C4-2B (cell line): ENCODE measurements around the gene LRPAP1.

Source experiments
- ZFX ChIP-seq: fragments of 450-650 bp; IDR thresholded peaks from 2 replicates; pipeline ENCODE4 v1.6.1; 2017
- TF ChIP-seq, protein P1 (sequence below): fragments of 450-650 bp; conservative IDR thresholded peaks from 2 replicates; pipeline ENCODE4 v1.5.1; 2017; ENCODE audit warnings: mild to moderate bottlenecking

DNA sequence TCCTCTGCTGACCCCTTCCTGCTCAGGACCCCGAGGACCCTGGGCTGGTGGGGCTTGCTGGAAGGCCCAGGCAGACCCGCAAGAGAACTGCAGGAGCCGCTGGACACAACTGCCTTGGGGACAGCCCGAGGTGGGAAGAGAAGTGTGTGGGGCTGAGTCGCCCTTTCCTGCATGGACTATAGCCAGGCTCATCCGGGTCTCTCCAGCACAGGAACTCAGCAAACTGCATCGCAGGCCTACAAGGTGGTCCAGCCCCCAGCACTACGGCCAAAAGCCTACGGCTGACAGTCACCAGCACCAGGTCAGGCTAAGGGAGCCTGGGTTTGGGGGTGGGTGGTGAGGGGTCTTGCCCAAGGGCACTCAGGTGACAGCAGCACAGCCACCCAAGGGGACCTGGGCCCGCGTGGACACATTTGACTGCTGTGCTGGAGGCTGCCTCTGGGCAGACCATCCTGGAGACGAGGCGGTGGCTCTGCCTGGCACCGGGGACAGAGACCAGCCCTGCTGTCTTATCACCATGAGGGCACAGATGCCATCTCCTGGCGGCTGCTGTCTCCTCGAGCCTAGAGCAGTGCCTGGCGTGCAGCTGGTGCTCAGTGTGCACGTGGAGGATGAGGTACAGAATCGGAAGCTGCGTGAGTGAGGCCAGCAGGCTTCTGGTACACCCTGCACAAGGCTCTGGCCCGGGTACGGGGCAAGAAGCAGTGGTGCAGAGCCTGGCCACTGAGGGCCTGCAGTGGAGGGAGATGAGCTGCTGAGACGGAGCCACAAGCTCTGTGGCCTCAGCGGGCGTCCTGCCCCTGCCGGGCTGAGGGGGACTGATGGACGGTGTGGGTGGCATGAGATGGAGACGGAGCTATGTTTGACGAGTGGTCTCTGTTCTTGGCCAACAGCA lies 15.1 kb downstream of the LRPAP1 start:
- TF ChIP-seq, protein P1, sequence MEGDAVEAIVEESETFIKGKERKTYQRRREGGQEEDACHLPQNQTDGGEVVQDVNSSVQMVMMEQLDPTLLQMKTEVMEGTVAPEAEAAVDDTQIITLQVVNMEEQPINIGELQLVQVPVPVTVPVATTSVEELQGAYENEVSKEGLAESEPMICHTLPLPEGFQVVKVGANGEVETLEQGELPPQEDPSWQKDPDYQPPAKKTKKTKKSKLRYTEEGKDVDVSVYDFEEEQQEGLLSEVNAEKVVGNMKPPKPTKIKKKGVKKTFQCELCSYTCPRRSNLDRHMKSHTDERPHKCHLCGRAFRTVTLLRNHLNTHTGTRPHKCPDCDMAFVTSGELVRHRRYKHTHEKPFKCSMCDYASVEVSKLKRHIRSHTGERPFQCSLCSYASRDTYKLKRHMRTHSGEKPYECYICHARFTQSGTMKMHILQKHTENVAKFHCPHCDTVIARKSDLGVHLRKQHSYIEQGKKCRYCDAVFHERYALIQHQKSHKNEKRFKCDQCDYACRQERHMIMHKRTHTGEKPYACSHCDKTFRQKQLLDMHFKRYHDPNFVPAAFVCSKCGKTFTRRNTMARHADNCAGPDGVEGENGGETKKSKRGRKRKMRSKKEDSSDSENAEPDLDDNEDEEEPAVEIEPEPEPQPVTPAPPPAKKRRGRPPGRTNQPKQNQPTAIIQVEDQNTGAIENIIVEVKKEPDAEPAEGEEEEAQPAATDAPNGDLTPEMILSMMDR: no peak
- TF ChIP-seq ZFX: no peak
